ENCODE measurements around the gene INPP5E.
A peak's percentile ranks its signal among the peaks of the same experiment; 100 is the strongest.

INPP5E gene, protein sequence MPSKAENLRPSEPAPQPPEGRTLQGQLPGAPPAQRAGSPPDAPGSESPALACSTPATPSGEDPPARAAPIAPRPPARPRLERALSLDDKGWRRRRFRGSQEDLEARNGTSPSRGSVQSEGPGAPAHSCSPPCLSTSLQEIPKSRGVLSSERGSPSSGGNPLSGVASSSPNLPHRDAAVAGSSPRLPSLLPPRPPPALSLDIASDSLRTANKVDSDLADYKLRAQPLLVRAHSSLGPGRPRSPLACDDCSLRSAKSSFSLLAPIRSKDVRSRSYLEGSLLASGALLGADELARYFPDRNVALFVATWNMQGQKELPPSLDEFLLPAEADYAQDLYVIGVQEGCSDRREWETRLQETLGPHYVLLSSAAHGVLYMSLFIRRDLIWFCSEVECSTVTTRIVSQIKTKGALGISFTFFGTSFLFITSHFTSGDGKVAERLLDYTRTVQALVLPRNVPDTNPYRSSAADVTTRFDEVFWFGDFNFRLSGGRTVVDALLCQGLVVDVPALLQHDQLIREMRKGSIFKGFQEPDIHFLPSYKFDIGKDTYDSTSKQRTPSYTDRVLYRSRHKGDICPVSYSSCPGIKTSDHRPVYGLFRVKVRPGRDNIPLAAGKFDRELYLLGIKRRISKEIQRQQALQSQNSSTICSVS

DNA sequence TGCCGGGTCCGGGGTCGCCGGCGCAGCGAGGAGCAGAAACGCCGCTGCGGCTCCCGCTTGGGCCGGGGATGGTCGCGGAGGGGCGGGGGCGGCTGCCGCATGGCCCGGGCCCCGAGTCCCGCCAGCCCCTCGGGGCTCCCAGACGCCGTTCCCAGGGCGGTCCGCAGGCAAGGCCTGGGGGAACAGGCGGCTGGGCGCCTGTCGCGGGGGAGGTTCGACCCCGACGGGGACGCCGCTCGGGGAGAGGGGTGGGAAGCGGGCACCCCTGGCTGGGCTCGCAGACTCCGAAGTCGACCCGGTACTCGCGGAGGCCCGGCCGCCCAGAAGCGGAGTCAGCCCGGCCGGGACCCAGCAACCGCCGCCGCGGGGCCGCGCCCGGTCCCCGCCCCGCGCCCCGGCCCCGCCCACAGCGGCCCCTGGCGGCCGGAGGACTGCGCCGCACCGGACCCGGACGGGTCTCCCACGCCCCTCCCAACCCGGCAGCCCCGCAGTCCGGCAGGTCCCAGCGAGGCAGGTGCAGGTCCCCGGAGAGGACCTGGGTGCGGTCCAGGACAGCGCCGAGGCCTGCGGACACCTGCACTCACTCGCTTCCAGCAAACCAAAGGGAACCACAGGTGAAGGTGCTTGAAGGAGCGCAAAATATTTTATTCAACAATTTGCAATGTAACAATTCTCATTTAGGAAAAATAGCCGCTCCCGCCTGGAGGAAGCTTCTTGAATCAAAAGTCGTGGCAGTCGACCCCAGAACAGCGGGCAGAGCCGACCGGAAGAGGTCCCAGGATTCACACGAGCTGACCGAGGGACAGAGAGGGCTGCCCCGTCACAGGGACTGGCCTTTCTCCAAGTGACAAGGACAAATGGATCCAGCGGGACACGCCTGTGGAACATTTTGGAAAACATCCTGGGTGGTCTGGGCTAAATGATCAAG is at the start of gene INPP5E:
TSS of gene INPP5E (minus strand) at position 365 of the 928 bp plus-strand sequence. CDS start 426 bp downstream, outside the sequence.
- DNase-seq: peak; percentile 89

DNA sequence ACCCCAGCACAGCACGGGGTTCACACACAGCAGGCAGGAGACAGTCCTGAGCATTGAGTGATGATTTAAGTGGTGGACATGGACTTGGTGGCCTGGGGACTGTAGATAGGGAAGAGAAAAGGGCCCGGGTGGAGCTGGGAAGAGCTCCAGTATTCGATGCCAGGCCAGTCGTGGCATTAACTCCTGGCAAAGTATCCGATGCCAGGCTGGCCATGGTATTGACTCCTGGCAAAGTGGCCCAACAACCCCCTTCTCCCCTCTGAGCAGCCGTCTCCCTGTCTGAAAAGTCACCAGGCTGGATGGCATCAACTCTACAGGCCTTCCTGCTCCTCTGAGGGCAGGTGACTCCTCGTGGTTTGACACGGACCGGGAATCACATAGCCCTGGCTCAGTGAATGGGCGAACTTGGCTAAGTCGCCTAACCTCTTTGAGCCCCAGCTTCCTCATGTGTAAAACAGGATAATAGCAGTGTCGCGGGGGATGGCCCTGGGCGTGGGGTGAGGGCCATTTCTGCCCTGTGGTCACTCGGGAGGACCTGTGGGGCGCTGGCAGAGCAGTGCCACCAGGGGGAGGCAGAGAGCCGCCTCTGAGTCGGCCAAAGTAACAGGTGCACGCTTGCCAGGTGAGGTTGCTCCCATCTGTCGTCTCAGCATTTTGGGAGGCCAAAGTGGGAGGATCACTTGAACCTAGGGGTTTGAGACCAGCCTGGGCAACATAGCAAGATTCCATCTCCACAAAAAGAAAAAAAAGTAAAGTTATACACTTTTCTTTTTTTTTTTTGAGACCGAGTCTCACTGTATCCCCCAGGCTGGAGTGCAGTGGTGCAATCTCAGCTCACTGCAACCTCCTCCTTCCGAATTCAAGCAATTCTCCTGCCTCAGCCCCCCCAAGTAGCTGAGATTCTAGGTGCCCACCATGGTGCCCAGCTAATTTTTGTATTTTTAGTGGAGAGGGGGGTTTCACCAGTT is 48.9 kb upstream of the INPP5E start:
- DNase-seq: peak; percentile 77

DNA sequence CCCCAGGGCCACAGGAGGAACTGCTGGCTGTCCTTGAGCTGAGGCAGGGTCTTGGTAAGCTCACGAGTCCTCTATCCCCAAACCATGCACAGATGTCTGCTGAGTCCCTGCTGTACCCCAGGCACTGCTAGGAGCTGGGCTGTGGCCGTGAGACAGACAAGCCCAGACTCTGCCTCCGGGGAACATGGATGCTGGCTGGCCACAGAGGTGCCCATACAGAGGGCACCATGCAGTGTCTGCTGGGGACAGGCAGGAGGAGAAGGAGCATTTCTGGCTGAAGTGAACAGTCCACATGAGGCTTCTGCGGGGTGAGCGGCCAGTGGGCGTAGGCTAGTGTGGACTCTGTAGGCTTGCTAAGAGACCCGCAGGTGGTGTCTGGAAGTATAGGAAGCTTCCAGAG is 48.0 kb upstream of the INPP5E start:
- no peak for DNase-seq

DNA sequence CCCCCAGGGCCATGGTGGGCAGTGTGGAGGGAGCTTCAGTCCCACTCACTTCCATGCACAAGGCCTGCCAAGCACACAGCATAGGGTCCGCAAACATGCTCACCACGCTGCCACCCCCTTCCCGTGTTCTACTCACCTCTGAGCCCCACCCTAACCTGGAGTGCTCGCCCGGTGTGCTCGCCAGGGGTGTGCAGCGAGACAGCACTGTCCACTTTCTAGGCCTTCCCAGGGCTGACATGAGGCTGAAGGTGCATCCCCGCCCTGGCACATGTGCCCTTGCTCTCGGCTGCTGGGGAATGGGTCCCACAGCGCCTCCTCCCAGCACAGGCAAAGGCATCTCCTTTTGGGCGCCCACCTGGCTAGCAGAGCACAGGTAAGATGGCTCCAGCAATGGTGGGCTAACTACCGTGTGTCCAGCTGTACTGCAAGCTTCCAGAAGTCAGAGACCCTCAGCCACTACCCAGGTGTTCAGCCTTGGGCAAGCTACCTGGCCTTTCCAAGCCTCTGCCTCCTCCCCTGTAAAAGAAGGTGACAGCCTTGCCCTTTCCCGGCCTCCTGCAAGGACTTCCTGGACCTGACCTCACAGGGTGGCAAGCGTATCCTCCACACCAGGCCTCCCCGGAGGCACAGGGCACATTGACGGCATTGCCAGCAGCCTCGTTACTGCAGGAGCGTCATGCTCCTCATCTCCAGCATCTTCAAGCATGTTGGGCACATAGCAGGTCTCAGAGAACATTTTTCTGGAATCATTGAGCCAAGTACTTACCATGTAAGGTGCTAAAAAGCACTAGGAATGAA is 47.4 kb upstream of the INPP5E start:
- no peak for DNase-seq

DNA sequence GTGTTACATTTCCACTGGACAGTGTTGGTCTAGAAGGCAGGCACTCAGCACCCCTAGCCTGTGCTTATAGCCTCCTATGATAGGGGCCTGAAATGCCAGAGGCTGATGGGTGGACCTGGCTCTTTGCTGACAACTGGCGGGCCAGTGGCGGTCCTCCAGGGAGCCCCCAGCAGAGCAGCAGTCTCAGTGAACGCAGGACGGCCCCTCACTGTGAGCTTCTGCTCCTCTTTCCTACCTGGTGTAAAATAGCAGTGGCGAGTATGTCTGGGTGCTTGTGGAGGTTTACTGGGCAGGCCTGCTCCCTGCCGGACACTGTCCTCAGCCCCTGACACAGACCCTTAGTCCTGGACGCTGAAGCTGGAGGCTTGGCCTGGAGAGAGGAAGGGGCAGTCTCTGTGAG is 46.5 kb upstream of the INPP5E start:
- DNase-seq: no peak

DNA sequence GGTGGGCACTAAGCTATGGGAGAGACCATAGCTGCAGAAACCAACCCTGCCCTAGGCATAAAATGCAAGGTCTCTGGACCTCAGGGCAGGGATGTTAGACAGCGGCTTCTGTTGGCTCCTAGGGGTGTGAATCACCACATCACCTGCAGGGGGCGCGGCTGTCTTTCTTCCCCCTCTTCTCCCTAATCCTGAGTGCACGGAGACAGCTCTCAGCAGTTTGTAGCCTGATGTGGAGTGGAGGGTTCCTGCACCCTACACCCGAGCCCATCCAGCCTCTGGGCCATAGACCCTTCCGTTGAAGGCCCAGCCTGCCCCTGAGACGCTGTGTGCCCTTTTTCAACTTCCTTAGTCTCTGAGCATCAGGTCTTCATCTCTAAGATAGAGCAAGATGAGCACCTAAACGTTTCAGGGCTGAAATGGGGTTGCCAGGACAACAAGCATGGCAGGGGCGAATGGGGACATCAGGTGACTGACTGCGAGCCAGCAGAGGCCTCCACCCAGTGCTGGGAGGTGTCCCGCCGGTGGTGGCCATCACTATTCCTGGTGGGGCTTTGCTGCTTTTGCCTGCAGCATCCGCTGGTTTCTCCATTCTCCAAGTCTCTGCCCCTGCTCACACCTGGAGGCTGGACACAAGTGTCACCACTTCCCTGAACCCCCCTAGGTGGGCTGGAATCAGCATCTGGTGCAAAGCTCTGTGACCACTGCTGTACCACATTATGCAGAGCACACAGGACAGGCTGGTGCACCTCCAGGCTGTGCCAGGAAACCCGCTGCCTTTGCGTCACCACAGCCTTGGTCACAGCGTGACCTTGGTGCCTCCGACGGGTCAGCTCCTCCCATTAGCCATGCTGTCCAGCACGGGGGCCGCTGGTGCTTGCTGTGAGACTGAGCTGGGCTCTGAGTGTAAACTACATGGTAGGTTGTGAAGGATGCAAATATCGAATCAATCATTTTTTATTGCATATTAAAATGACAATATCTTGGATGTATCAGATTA is 45.7 kb upstream of the INPP5E start:
- DNase-seq: peak; percentile 83

DNA sequence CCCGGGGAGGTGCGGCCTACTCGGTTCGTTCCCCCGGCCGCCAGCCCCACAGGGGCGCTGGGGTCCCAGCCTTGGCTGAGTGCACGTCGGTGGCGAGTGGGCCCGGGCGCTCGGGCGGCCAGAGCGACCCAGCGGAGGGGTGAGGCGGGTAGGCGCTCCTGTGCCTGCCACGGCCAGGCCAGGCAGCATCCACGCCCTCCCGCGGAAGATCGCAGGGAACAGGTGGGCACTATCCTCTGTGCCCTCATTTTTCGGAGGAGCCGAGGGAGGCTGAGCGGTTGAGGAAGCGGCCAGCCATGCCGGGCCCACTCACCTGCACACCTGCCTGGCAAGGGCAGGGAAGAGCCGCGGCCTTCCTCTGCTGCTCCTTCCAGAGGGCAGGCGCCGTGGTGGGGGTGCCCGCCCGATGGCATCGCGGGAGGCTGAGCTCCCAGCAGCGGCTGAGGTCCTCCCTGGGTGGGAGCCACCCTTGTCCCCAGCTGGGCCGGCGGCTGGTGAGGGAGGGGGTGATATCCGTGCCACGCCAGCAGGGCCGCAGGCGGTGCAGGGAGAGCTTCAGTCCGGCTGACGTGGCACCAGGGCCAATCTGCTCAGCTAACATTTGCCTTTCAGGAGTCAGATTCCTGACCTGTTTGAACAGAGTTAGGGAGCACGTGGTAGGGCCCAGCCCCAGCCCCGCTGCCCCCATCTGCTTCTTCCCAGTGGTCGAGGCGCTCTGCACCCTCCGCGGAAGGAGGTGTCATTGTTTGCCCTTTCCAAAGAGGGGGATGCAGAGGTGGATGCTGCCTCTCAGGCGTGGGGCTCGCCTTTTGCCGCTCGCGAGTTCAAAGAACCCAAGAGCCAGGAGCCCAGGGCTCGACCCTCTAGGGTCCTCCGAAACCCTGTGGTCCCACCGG is 44.8 kb upstream of the INPP5E start:
- DNase-seq: no peak

DNA sequence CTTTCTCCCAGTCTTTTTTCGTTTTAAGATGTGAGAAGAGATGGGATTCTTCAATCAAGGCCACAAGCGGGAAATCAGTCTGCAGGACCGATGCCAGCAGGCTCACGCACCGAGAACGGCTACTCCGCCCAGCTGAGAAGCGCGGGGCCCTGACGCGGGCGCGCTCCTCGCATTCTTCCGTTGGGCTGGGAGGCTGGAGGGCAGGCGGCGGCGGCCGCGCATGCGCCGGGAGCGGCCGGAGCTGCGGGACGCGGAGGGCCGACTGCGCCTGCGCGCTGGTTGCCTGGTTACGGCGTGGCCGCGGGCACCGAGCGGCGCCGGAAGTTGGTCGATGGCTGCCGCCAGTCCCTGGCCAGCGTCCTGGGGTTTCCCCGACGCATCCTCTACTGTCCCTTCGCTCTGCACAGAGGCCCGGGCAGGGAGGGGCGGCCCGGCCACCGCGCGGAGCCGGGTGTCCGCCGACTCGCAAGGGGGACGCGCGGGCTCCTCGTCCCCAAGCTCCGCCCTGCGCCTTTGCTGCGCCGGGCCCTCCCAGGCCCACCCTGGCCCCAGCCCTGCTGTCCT is 44.0 kb upstream of the INPP5E start:
- DNase-seq: peak; percentile 96

DNA sequence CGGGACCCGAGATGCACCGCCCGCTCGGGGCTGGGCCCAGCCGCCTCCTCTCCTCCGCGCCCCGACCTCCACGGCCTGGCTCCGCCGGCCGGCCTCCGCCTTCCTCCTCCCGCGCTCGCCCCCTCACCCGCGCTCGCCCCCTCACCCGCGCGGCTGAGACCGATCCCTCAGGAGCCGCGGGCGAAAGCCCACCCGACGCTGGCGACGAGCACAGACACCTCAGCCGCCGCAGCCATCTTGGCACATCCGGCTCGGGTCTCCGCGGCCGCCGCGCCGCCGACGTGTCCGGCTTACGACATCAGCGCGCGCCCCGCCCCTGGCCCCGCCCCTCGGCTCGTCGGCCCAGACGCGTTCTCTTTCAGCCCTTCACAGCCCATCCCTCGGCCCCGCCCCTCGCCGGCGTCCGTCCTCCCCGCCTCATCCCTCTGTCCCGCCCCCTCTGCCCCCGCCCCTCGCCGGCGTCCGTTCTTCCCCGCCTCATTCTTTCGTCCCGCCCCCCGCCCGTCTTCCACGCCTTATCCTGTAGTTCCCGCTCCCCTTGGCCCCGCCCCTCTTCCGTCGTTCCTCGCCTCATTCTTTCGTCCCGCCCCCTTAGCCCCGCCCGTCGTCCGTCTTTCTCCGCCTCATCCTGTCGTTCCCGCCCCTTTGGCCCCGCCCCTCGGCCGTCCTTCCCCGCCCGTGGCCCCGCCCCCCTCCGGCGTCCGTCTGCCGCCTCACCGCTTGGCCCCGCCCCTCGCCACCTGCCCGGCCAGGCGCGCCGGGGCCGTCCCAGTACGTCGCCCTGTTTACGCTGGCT is 43.3 kb upstream of the INPP5E start, which contains the start of gene SEC16A:
TSS of gene SEC16A (minus strand) at position 248 of the 796 bp plus-strand sequence. CDS start 5,425 bp downstream, outside the sequence.
- peak; percentile 99 for DNase-seq

DNA sequence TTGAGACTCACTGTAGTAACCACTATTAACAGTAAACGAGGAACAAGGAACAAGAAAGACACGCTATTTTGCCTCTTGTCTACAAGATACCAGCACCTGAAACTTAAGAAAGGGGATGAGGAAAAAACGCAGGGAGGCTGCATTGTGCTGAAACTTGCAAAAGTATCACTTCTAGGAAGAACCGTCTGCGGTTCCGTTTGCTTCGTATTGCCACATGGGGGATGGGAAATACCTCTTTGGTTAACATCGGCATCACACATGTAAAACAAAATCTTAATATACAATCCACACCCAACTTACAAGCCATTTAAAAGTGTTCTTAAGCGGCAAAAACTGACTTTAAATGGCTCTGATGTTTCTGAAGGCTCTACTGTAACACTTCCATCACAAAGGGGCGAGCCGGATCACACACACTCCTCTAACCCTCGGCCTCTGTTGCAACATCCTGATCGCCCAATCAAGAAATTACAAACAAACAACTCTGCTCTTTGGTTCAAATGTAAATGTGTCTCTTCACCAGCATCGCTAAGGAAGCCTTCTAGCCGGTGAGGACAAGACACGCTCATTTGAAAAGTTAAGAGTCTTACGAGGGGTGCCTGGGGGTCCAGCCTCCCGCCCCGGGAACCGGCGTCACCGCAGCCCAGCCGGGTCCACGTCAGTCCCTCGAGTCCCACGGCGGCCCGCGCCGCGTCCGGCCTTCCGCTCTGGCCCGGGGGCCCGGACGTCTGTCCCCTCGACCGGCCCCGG is 42.6 kb upstream of the INPP5E start:
- peak; percentile 55 for DNase-seq

DNA sequence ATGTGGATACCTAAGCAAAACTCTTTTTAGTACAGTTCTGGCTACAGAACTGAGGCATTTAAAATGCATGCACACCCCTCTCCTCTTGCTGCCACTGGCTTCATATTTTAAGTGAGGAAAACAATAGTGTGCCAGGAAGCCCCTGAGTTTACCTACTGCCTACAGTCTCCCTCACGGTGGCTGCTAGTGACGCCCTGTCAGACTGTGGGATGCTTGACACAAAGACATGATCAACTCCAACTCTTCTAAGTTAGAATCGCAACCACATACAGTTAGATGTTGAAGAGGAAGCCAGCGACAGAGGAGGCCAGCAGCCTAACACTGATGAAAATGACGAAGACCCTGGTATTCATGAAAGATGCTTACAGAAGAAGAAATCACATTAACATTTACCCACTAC is 41.9 kb upstream of the INPP5E start:
- DNase-seq: no peak

DNA sequence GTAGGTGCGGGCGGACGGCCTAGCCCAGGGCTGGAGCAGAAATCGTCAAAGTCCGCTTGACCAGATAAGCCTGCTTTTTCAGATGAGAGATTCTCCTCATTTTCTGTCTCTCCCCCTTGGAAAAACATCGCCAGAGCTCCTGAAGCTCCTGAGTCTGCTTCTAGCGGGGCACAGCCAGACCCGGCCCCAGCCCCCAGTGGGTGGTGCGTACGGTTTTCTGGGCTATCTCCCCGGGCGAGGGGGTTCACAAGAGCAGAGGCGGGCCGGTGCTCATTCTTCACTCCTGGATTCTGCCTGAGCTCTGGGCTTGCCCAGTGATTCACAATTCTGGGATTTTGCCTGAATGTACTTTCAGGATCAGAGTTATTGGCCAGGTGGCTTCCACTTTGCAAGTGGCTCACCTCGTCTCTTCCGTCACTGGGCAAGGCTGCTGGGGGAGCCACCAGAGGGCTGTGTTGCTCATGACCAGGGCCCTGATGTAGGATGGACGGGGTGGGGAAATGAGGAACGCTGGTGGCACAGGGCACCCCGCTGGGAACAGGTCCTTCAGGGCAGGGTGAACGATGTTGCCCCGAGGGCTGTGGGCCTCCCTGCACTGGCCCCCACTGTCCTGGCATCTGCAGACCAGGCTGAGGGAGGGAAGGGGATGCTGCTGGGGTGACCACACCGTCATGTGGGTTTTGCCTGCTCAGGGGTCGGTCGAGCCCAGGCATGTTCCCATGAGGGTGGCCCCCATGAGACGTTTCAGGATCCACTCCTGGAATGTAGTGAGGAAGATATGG is 36.9 kb upstream of the INPP5E start:
- no peak for DNase-seq

DNA sequence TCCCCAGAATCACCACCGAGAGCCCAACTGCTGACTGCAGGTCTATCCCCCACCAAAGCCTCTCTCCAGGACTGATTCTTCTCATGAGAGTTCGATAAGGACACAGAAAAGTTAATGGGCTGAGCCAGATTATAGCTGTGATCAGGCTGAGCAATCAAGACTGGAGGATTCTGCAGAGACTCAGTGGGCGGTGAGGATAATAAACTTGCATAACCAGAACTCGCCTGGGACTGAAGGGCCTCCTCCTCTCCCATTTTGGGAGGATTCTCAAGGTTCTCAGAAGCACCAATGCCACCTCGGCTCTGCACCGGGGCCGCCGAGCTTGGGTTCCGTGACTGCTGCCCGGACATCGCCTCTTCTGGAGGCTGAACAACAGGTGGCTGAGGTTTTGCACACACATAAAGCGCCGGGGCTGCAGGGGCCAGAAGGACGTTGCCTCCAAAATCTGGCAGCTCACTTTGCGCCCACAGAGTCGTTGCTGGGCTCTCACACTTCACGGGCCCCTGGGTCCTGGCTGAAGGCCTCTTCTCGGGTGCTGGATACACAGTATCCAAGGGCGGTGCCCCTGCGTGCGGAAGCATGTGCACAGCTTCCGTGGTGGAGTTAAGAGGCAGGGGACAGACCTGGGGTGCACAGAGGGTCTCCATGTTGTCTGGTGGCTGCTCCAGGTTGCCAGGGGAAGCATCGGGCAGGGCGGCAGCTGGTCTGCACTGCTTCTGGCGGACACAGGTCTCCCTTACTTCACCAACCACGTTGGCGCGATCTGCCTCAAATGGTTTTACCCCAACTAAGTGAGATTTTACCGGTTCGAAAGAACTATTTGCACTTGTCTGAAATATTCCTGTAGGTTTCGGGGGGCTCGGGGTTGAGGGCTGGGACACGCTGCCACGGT is 35.6 kb upstream of the INPP5E start:
- no peak for DNase-seq

DNA sequence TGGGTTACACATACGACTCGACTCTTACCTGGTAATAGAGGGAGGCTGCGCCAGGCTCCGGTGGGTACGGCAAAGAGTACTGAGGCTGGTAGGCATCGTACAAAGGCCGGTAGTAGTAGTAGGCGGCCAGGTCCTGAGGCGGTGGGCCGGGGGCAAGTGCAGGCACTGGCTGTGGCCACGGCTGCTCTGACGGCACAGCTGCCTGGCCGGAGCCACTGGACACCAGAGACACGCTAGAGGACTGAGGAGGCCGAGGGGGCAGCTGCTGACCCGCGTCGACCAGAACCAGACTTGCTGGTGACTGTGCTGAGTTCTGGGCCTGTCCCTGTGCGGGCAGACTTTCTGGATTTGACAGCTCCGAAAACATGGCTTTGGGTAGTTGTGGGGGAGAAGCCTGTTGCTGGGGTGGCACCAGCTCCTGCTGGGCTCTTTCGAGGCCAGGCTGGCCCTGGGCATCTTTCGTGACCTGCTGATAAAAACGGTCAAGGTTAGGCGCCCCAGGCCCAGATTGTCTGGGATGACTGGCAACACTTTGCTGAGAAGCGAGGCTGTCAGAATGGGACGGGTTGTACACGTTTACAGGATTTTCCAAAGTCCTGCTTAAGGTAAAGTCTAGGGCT is 34.5 kb upstream of the INPP5E start:
- no peak for DNase-seq

All from CD4-positive, alpha-beta T cell treated with Interleukin-12 subunit alpha and Interleukin-12 subunit beta, for 1 hour (primary cell).